Nephron (organoid): ENCODE data around the gene LAPTM5.
A peak's percentile ranks its signal among the peaks of the same experiment; 100 is the strongest.

Source experiments
- H3K27ac Mint-ChIP-seq, 3 experiments: 2 replicates each; pipeline ENCODE4 v1.8.0; 2020; ENCODE audit warnings: mixed read lengths in 3 of 3, mild to moderate bottlenecking in 2 of 3, moderate library complexity in 1 of 3
- H3K27me3 Mint-ChIP-seq: 2 replicates; pipeline ENCODE4 v1.8.0; 2021; ENCODE audit warnings: low read depth, mild to moderate bottlenecking, moderate library complexity, mixed read lengths
- H3K36me3 Mint-ChIP-seq: 2 replicates; pipeline ENCODE4 v1.8.0; 2020; ENCODE audit warnings: low read depth, mixed read lengths
- H3K4me1 Mint-ChIP-seq: 2 replicates; pipeline ENCODE4 v1.8.0; 2020; ENCODE audit warnings: mixed read lengths
- H3K4me3 Mint-ChIP-seq, 3 experiments: 2 replicates each; pipeline ENCODE4 v1.8.0; 2020; ENCODE audit warnings: mild to moderate bottlenecking in 3 of 3, mixed read lengths in 3 of 3, moderate library complexity in 2 of 3
- H3K9me3 Mint-ChIP-seq: 2 replicates; pipeline ENCODE4 v1.8.0; 2020; ENCODE audit warnings: mixed read lengths
- CTCF ChIP-seq, 3 experiments: fragments of 200-600 bp; sonication (generic); IDR thresholded peaks; one replicate each; pipeline ENCODE4 v1.5.0; 2021; ENCODE audit warnings: antibody characterized with exemption in 3 of 3; ENCODE audit not compliant: unreplicated experiment in 3 of 3

LAPTM5 gene

GRCh38 chr1:30729901-30730300 lies 27.7 kb downstream of the LAPTM5 start:
- peaks cover 27% of the 10 kb centered on the region for H3K4me1 Mint-ChIP-seq
- H3K9me3 Mint-ChIP-seq, result no peaks in the 10 kb centered on the region
- H3K4me3 Mint-ChIP-seq, result no peak overlapping the region
- H3K36me3 Mint-ChIP-seq, result no peaks in the 10 kb centered on the region
- TF ChIP-seq CTCF (IDR thresholded peaks at IDR 0.05; ENCODE audit: unreplicated experiment in 3 of 3), result no peak
- H3K27me3 Mint-ChIP-seq, result peaks cover 4% of the 10 kb centered on the region
- H3K27ac Mint-ChIP-seq, result peak overlapping the region; percentile 35 to 75 (median 51)

GRCh38 chr1:30728832-30729638 lies 28.5 kb downstream of the LAPTM5 start:
- no peak overlapping the region for H3K4me3 Mint-ChIP-seq
- TF ChIP-seq CTCF (IDR thresholded peaks at IDR 0.05; ENCODE audit: unreplicated experiment in 3 of 3), result no peak
- no peaks in the 10 kb centered on the region for H3K36me3 Mint-ChIP-seq
- H3K9me3 Mint-ChIP-seq, result no peaks in the 10 kb centered on the region
- H3K4me1 Mint-ChIP-seq, result peaks cover 27% of the 10 kb centered on the region
- H3K27ac Mint-ChIP-seq, result peak overlapping the region in 2 of 3 experiments; percentile 35 to 53
- H3K27me3 Mint-ChIP-seq, result peaks cover 4% of the 10 kb centered on the region

GRCh38 chr1:30728340-30728739 lies 29.2 kb downstream of the LAPTM5 start:
- H3K36me3 Mint-ChIP-seq, result no peaks in the 10 kb centered on the region
- H3K4me1 Mint-ChIP-seq, result peaks cover 27% of the 10 kb centered on the region
- no peak for TF ChIP-seq CTCF (IDR thresholded peaks at IDR 0.05; ENCODE audit: unreplicated experiment in 3 of 3)
- no peak overlapping the region for H3K4me3 Mint-ChIP-seq
- H3K9me3 Mint-ChIP-seq, result no peaks in the 10 kb centered on the region
- no peak overlapping the region for H3K27ac Mint-ChIP-seq
- H3K27me3 Mint-ChIP-seq, result peaks cover 4% of the 10 kb centered on the region

GRCh38 chr1:30727824-30728223 lies 29.8 kb downstream of the LAPTM5 start:
- Mint-ChIP-seq H3K9me3 (no peaks in the 10 kb centered on the region), H3K27me3 (peaks cover 4% of the 10 kb centered on the region), H3K36me3 (no peaks in the 10 kb centered on the region), H3K4me3 (no peak overlapping the region), H3K27ac (peak overlapping the region in 2 of 3 experiments; percentile 49 to 57), H3K4me1 (peaks cover 27% of the 10 kb centered on the region)
- TF ChIP-seq CTCF (IDR thresholded peaks at IDR 0.05; ENCODE audit: unreplicated experiment in 3 of 3), result no peak

GRCh38 chr1:30726773-30727684 lies 30.5 kb downstream of the LAPTM5 start:
- Mint-ChIP-seq H3K27ac (peak overlapping the region in 2 of 3 experiments; percentile 49 to 57), H3K4me1 (peaks cover 27% of the 10 kb centered on the region), H3K36me3 (no peaks in the 10 kb centered on the region), H3K4me3 (no peak overlapping the region), H3K9me3 (no peaks in the 10 kb centered on the region), H3K27me3 (peaks cover 4% of the 10 kb centered on the region)
- no peak for TF ChIP-seq CTCF (IDR thresholded peaks at IDR 0.05; ENCODE audit: unreplicated experiment in 3 of 3)
